DMS79 treated with DMSO at 0.1 percent for 48 hours (cell line): Measurements from ENCODE around the gene EPHA4.

Source experiments
- DNase-seq: peaks from one replicate; lab custom pipeline; 2025; lab: John Stamatoyannopoulos, UW

The EPHA4 gene

GRCh38 chr2:221572219-221572820 lies at the start of gene EPHA4:
Gene EPHA4, minus strand, starts transcription at chr2:221572304. Its CDS starts 56 bp downstream, at chr2:221572248.
- peak; percentile 86 for DNase-seq

- DNase-seq: no peak
Measured at GRCh38 chr2:221618007-221618406, 45.9 kb upstream of the EPHA4 start.

- no peak for DNase-seq
Measured at GRCh38 chr2:221616561-221616960, 44.5 kb upstream of the EPHA4 start.

- DNase-seq: no peak
Measured at GRCh38 chr2:221614274-221614673, 42.2 kb upstream of the EPHA4 start.

GRCh38 chr2:221612800-221613199 lies 40.7 kb upstream of the EPHA4 start:
- DNase-seq: no peak

GRCh38 chr2:221612161-221612560 lies 40.1 kb upstream of the EPHA4 start:
- DNase-seq: no peak

GRCh38 chr2:221610675-221611074 lies 38.6 kb upstream of the EPHA4 start:
- DNase-seq: no peak

- DNase-seq: no peak
Measured at GRCh38 chr2:221610255-221610654, 38.2 kb upstream of the EPHA4 start.

- no peak for DNase-seq
Measured at GRCh38 chr2:221608442-221608841, 36.3 kb upstream of the EPHA4 start.

- DNase-seq: no peak
Measured at GRCh38 chr2:221606424-221606823, 34.3 kb upstream of the EPHA4 start.

GRCh38 chr2:221605751-221606240 lies 33.7 kb upstream of the EPHA4 start:
- no peak for DNase-seq

GRCh38 chr2:221602938-221603337 lies 30.8 kb upstream of the EPHA4 start:
- DNase-seq: no peak

GRCh38 chr2:221601376-221601775 lies 29.3 kb upstream of the EPHA4 start:
- DNase-seq: no peak

GRCh38 chr2:221600388-221600787 lies 28.3 kb upstream of the EPHA4 start:
- DNase-seq: no peak

GRCh38 chr2:221596192-221596591 lies 24.1 kb upstream of the EPHA4 start:
- no peak for DNase-seq

- peak; percentile 91 for DNase-seq
Measured at GRCh38 chr2:221590861-221591365, 18.8 kb upstream of the EPHA4 start.

- no peak for DNase-seq
Measured at GRCh38 chr2:221589696-221590095, 17.6 kb upstream of the EPHA4 start.

GRCh38 chr2:221588306-221588985 lies 16.3 kb upstream of the EPHA4 start:
- no peak for DNase-seq

- DNase-seq: no peak
Measured at GRCh38 chr2:221581986-221582385, 9.9 kb upstream of the EPHA4 start.

GRCh38 chr2:221574231-221574570 lies 2.1 kb upstream of the EPHA4 start:
- DNase-seq: no peak

GRCh38 chr2:221573430-221574230 lies 1.5 kb upstream of the EPHA4 start:
- peak; percentile 52 for DNase-seq

- no peak for DNase-seq
Measured at GRCh38 chr2:221572821-221573429, 821 bp upstream of the EPHA4 start.
